Activated CD8-positive, alpha-beta T cell treated with anti-CD3 and anti-CD28 coated beads, Interleukin-2, amount 10 ng/mL, durations not matched to agents 7 days and 5 days (primary cell): ENCODE data around the gene DHH. TPM values are rescaled to one million over a fixed set of nuclear protein-coding genes. Genes with fewer than 3 reads are reported as not detected.
A peak's percentile ranks its signal among the peaks of the same experiment; 100 is the strongest.
"Not testable (repeated sequence)": the region's sequence is repeated elsewhere in the genome, so short reads cannot be mapped to it uniquely, and the experiment has no call there.

ENCODE experiments used
- ATAC-seq: fragments of 150-1000 bp; cut with Tn5 transposase; one replicate; pipeline ENCODE4 v1.10.0; 2021; ENCODE audit warnings: moderate library complexity
- CTCF ChIA-PET: fragments of 350-600 bp; sonication (Branson Sonifier 250); formaldehyde crosslinking; loops from one replicate; lab custom pipeline; 2021; ENCODE audit warnings: antibody characterized with exemption; lab: Charles Lee
- POLR2A ChIA-PET: fragments of 350-600 bp; sonication (Branson Sonifier 250); formaldehyde crosslinking; loops from one replicate; lab custom pipeline; 2021; ENCODE audit warnings: antibody characterized with exemption; lab: Charles Lee
- DNase-seq: peaks from one replicate; pipeline ENCODE4 v3.0.0-alpha.2; 2020
- H3K27ac Mint-ChIP-seq: one replicate; pipeline ENCODE4 v1.8.0; 2021; ENCODE audit warnings: mild to moderate bottlenecking, mixed read lengths
- H3K27me3 Mint-ChIP-seq: one replicate; pipeline ENCODE4 v1.8.0; 2021; ENCODE audit warnings: low read depth, mixed read lengths
- H3K36me3 Mint-ChIP-seq: one replicate; pipeline ENCODE4 v1.8.0; 2021; ENCODE audit warnings: low read depth, mixed read lengths
- H3K4me1 Mint-ChIP-seq: one replicate; pipeline ENCODE4 v1.8.0; 2021; ENCODE audit warnings: low read depth, mixed read lengths
- H3K4me3 Mint-ChIP-seq: one replicate; pipeline ENCODE4 v1.8.0; 2021; ENCODE audit warnings: mild to moderate bottlenecking, mixed read lengths
- H3K9me3 Mint-ChIP-seq: one replicate; pipeline ENCODE4 v1.8.0; 2022; ENCODE audit warnings: mixed read lengths; ENCODE audit not compliant: insufficient read depth
- total RNA-seq, 2 experiments: library from RNA; stranded (reverse); gene quantifications; one replicate each; pipeline ENCODE4 v1.2.3, GENCODE V29; 2021

DHH gene
- total RNA-seq, 2 experiments from 2014 or later, result 0.16 TPM; not detected in 1

DNA sequence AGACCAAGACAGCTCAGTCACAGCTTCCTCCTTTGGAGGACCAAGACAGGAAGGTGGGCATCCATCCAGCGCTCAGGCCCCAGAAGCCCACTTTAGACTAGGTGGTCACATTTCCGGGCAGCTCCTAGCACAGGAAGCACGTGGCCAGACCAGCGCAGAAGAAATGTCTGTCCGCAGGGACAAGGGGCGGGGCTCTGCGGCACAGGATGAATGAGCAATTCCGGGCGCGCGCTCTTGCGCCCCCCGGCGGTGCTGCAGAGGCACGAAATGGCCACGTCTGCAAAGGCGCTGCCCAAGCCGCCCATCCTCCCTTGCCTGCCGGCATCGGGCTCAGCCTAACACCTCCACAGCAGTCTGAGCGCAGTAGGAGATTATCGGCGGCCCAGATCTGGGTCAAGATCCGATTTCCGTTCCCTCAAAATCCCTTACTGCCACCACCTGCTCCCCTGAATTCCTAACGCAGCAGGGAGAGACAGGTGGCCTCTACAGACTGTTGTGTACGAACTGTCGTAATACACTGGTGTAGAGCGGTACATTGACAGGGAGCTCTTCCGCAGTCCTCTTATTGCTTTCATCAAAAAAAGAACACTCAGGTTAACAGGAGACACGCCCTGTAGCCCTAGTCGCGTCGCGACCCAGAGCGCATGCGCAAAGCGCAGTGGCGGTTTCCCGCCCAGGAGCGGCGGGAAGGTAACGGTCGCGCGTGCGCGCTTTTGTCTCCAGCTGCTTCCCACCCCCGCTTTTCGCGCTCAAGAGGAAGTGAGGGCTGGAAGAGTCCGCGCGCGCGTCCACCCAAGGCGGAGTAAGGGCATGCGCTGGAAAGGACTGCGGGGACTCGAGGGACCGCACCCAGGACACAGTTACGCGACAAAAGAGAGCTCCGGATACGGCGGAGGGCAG, 35.8 kb upstream of the DHH start:
- H3K4me3 Mint-ChIP-seq, result peak overlapping the region; percentile 98

DNA sequence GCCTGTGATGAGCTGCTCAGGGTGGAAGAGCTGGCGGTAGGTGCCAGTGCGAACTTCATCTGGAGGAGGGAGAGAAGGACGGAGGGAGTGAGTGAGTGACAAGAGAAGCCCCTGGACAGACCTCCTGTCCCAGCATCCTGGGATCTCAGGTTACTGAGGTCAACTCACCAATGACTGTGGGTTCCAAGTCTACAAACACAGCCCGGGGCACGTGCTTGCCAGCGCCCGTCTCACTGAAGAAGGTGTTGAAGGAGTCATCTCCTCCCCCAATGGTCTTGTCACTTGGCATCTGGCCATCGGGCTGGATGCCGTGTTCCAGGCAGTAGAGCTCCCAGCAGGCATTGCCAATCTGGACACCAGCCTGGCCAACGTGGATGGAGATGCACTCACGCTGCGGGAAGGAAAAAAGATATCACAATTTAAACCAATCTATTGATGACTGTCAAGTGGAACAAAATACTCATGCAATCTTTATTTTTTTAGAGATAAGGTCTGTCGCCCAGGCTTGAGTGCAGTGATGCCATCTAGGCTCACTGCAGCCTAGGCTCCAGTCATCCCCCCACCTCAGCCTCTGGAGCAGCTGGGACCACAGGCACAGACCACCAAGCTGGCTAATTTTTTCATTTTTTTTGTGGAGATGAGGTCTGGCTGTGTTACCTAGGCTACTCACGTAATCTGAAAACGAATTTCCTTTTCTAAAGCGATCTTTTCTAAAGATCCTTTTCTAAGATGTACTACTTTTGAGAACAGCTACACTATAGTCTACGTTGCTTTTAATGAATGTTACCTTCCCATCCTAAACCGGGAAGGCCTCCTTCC, 34.9 kb upstream of the DHH start:
- H3K27me3 Mint-ChIP-seq, result no peaks in the 10 kb centered on the region
- ChIA-PET CTCF (interaction anchor here (0.7 to 5.0 kb wide), 21 partner anchors 9 to 141 kb away, joined by 3 to 69 read pairs (median 7); partner anchors contain the start of genes DHH, LMBR1L, RHEBL1 and TUBA1A), POLR2A (interaction anchor here (1.0 to 5.9 kb wide), 21 partner anchors 8 to 277 kb away, joined by 3 to 173 read pairs (median 21); partner anchors contain the start of genes DDX23, DHH, LMBR1L and RHEBL1)
- H3K4me3 Mint-ChIP-seq, result peak overlapping the region; percentile 98
- H3K4me1 Mint-ChIP-seq, result peaks cover 53% of the 10 kb centered on the region
- H3K27ac Mint-ChIP-seq, result peak overlapping the region; percentile 99
- DNase-seq, result no peak
- no peak for ATAC-seq
- peaks cover 51% of the 10 kb centered on the region for H3K36me3 Mint-ChIP-seq
- H3K9me3 Mint-ChIP-seq, result no peaks in the 10 kb centered on the region

More for the DNA sequence above, 35.8 kb upstream of the DHH start:
- Mint-ChIP-seq H3K36me3 (peaks cover 51% of the 10 kb centered on the region), H3K9me3 (no peaks in the 10 kb centered on the region), H3K4me1 (peaks cover 53% of the 10 kb centered on the region), H3K27me3 (no peaks in the 10 kb centered on the region), H3K27ac (peak overlapping the region; percentile 99)
- ATAC-seq (peak; percentile 59), DNase-seq (peak; percentile 93)
- CTCF ChIA-PET, result interaction anchor here (0.7 to 5.0 kb wide), 38 partner anchors 9 to 415 kb away, joined by 3 to 69 read pairs (median 4); partner anchors contain the start of genes DHH, LMBR1L, RHEBL1 and SPATS2
- POLR2A ChIA-PET, result interaction anchor here (0.7 to 5.9 kb wide), 51 partner anchors 9 to 611 kb away, joined by 3 to 173 read pairs (median 6); partner anchors contain the start of genes ARF3, DDX23, DHH and KANSL2

- H3K36me3 Mint-ChIP-seq, result peaks cover 49% of the 10 kb centered on the region
- not testable (repeated sequence) for ATAC-seq, DNase-seq, H3K27me3 Mint-ChIP-seq, H3K9me3 Mint-ChIP-seq
- CTCF ChIA-PET, result interaction anchor here (0.9 to 1.6 kb wide), 5 partner anchors 16 to 275 kb away, joined by 3 to 5 read pairs (median 4); no protein-coding TSS in a partner anchor
- peaks cover 42% of the 10 kb centered on the region for H3K4me1 Mint-ChIP-seq
- H3K4me3 Mint-ChIP-seq, result peak overlapping the region; percentile 7
- peak overlapping the region; percentile 60 for H3K27ac Mint-ChIP-seq
- POLR2A ChIA-PET, result interaction anchor here (0.9 to 5.9 kb wide), 9 partner anchors 11 to 85 kb away, joined by 3 to 165 read pairs (median 4); partner anchors contain the start of gene LMBR1L
Measured at GRCh38 chr12:49127971-49128370, 33.4 kb upstream of the DHH start.

DNA sequence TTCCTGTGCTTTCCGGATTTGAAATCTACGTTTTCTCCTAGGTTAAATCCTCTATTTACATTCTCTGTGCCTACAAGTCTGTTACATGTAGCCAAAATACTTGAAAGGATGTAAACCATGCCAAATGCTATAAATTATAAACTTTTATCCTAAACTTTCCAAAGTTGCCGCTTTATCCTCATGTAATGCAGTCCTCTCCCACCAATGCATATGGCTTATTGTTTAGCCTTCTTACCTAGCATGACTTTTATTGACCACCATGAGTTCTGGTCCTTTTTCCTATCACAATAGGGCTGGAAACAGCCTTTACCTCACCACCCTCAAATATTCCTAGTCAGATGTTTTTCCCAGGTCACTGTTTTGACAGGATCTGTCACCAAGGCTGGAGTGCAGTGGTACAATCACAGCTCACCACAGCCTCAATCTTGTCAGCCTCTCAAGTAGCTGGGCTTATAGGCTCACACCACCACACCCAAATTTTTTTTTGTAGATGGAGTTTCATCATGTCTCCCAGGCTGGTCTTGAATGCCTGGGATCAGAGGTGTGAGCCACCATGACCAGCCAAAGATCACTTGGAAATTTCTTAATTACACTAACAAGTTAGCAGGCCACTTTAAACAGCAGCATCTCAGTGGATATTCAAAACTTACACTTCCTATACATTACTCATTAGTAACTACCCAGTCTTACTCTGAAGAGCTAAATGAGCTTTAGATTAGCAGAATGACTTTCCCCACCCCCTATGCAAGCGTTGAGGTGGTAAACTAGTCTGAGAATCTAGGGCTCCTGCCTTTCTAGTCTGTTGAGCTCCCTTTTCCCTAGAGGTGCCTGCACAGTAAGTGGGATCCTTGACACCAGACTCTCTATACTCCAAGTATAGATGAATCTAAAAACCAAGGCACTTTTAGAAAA, 32.5 kb upstream of the DHH start:
- no peaks in the 10 kb centered on the region for H3K9me3 Mint-ChIP-seq
- ChIA-PET CTCF (interaction anchor here (0.9 to 1.6 kb wide), 5 partner anchors 15 to 274 kb away, joined by 3 to 5 read pairs (median 4); no protein-coding TSS in a partner anchor), POLR2A (interaction anchor here (0.6 to 5.9 kb wide), 13 partner anchors 10 to 109 kb away, joined by 3 to 165 read pairs (median 4); partner anchors contain the start of genes LMBR1L and TUBA1A)
- H3K4me1 Mint-ChIP-seq, result peaks cover 34% of the 10 kb centered on the region
- DNase-seq (no peak), ATAC-seq (no peak)
- H3K4me3 Mint-ChIP-seq, result peak overlapping the region; percentile 7
- H3K27me3 Mint-ChIP-seq, result no peaks in the 10 kb centered on the region
- peak overlapping the region; percentile 41 for H3K27ac Mint-ChIP-seq
- peaks cover 47% of the 10 kb centered on the region for H3K36me3 Mint-ChIP-seq

GRCh38 chr12:49121047-49121696, 26.6 kb upstream of the DHH start:
- DNase-seq (no peak), ATAC-seq (no peak)
- H3K4me3 Mint-ChIP-seq, result no peak overlapping the region
- no peaks in the 10 kb centered on the region for H3K9me3 Mint-ChIP-seq
- H3K27me3 Mint-ChIP-seq, result peaks cover 4% of the 10 kb centered on the region
- H3K27ac Mint-ChIP-seq, result no peak overlapping the region
- peaks cover 2% of the 10 kb centered on the region for H3K4me1 Mint-ChIP-seq
- peaks cover 1% of the 10 kb centered on the region for H3K36me3 Mint-ChIP-seq
- CTCF ChIA-PET, result interaction anchor here (0.6 to 3.0 kb wide), 5 partner anchors 9 to 57 kb away, joined by 3 to 18 read pairs (median 10); no protein-coding TSS in a partner anchor
- POLR2A ChIA-PET, result interaction anchor here (0.8 kb wide), 1 partner anchor 9 kb away, joined by 5 read pairs; the partner anchor contains the start of gene TUBA1B

- Mint-ChIP-seq H3K36me3 (peaks cover 8% of the 10 kb centered on the region), H3K27me3 (no peaks in the 10 kb centered on the region), H3K27ac (peak overlapping the region; percentile 79), H3K9me3 (no peaks in the 10 kb centered on the region), H3K4me1 (peaks cover 28% of the 10 kb centered on the region), H3K4me3 (peak overlapping the region; percentile 97)
- ChIA-PET POLR2A (interaction anchor here (0.6 to 15.7 kb wide), 7 partner anchors 11 to 76 kb away, joined by 3 to 165 read pairs (median 4); partner anchors contain the start of genes DHH, KMT2D and TUBA1B), CTCF (interaction anchor here (0.6 to 6.0 kb wide), 12 partner anchors 13 to 741 kb away, joined by 3 to 88 read pairs (median 6); partner anchors contain the start of genes RHEBL1 and TUBA1B)
- ATAC-seq (no peak), DNase-seq (no peak)
Measured at GRCh38 chr12:49111206-49111605, 16.6 kb upstream of the DHH start.

GRCh38 chr12:49110464-49111155, 16.0 kb upstream of the DHH start, which contains the start of gene LMBR1L:
TSS of gene LMBR1L (minus strand) at chr12:49110847. CDS start at chr12:49110555, 292 bp downstream.
- Mint-ChIP-seq H3K9me3 (no peaks in the 10 kb centered on the region), H3K4me3 (peak within 1 kb of the TSS; percentile 97), H3K27ac (peak within 1 kb of the TSS; percentile 79), H3K27me3 (no peaks in the 10 kb centered on the region), H3K36me3 (peaks cover 8% of the 10 kb centered on the region), H3K4me1 (peaks cover 29% of the 10 kb centered on the region)
- CTCF ChIA-PET, result interaction anchor here (0.6 to 6.0 kb wide), 16 partner anchors 12 to 741 kb away, joined by 3 to 88 read pairs (median 6); partner anchors contain the start of genes DDX23, RHEBL1 and TUBA1B
- POLR2A ChIA-PET, result interaction anchor here (0.6 to 15.7 kb wide), 8 partner anchors 10 to 153 kb away, joined by 3 to 165 read pairs (median 6); partner anchors contain the start of genes DHH, TUBA1B and TUBA1C
- DNase-seq (peak; percentile 99), ATAC-seq (peak; percentile 99)

GRCh38 chr12:49109641-49110463, 15.3 kb upstream of the DHH start:
- DNase-seq, result no peak
- Mint-ChIP-seq H3K27ac (peak overlapping the region; percentile 79), H3K36me3 (peaks cover 8% of the 10 kb centered on the region), H3K9me3 (no peaks in the 10 kb centered on the region), H3K27me3 (no peaks in the 10 kb centered on the region), H3K4me1 (peaks cover 32% of the 10 kb centered on the region), H3K4me3 (peak overlapping the region; percentile 97)
- POLR2A ChIA-PET, result interaction anchor here (1.3 to 15.7 kb wide), 6 partner anchors 10 to 154 kb away, joined by 5 to 165 read pairs (median 8); partner anchors contain the start of genes DHH, RHEBL1, TUBA1B and TUBA1C
- CTCF ChIA-PET, result interaction anchor here (0.8 to 6.0 kb wide), 15 partner anchors 12 to 258 kb away, joined by 3 to 88 read pairs (median 6); partner anchors contain the start of genes DDX23, RHEBL1 and TUBA1B
- ATAC-seq, result peak; percentile 5
